ENCODE results near the gene PALM.

- TF ChIP-seq EP300 (IDR thresholded peaks at IDR 0.05): no peak
- no peak for TF ChIP-seq CTCF (IDR thresholded peaks at IDR 0.05)
These were observed 21.1 kb upstream of the PALM start for GRCh38 chr19:687569-688166.
